Neural cell (in vitro differentiated cells): ENCODE measurements around the gene EIF4B. TPM values are rescaled to one million over a fixed set of nuclear protein-coding genes. Genes with fewer than 3 reads are reported as not detected.

Source experiments
- H2AFZ ChIP-seq: fragments of 200-600, 300-800 bp; sonication (generic), shearing (Covaris generic); 2 replicates; pipeline ENCODE4 v1.6.0; 2014; ENCODE audit warnings: low read depth, mild to moderate bottlenecking, antibody characterized with exemption, low read length, moderate library complexity
- H3F3A ChIP-seq: fragments of 200-600 bp; shearing (Covaris generic); 2 replicates; pipeline ENCODE4 v1.6.1; 2016; ENCODE audit warnings: mild to moderate bottlenecking, moderate library complexity, mixed read lengths, antibody characterized with exemption, low read length; ENCODE audit not compliant: insufficient read depth, poor library complexity, severe bottlenecking
- H3K27ac ChIP-seq: fragments of 200-600, 300-800 bp; sonication (generic), shearing (Covaris generic); 2 replicates; pipeline ENCODE4 v1.5.1; 2014; ENCODE audit warnings: mild to moderate bottlenecking, low read length, moderate library complexity
- H3K27me3 ChIP-seq: fragments of 300-800, 200-600 bp; sonication (generic), shearing (Covaris generic); 2 replicates; pipeline ENCODE4 v1.6.0; 2014; ENCODE audit warnings: mild to moderate bottlenecking, low read depth, low read length, moderate library complexity; ENCODE audit not compliant: insufficient read depth
- H3K36me3 ChIP-seq: fragments of 300-800, 200-600 bp; sonication (generic), shearing (Covaris generic); 2 replicates; pipeline ENCODE4 v1.5.1; 2014; ENCODE audit warnings: mild to moderate bottlenecking, antibody characterized with exemption, low read length, moderate library complexity; ENCODE audit not compliant: insufficient read depth
- H3K4me2 ChIP-seq: fragments of 300-800, 200-600 bp; sonication (generic), shearing (Covaris generic); 2 replicates; pipeline ENCODE4 v1.6.0; 2014; ENCODE audit warnings: mild to moderate bottlenecking, low read length
- H3K4me3 ChIP-seq: fragments of 300-800, 200-600 bp; sonication (generic), shearing (Covaris generic); 2 replicates; pipeline ENCODE4 v1.5.1; 2014; ENCODE audit warnings: mild to moderate bottlenecking, low read length, moderate library complexity
- H3K79me2 ChIP-seq: fragments of 200-600 bp; shearing (Covaris generic); replicated peaks from 2 replicates; pipeline ENCODE4 v1.6.0; 2014; ENCODE audit warnings: mild to moderate bottlenecking, low read length, moderate library complexity; ENCODE audit not compliant: insufficient read depth
- H3K9ac ChIP-seq: fragments of 300-800, 200-600 bp; sonication (generic), shearing (Covaris generic); 2 replicates; pipeline ENCODE4 v1.6.1; 2016; ENCODE audit warnings: mild to moderate bottlenecking, low read length, mixed read lengths
- H3K9me2 ChIP-seq: fragments of 200-600 bp; shearing (Covaris generic); 2 replicates; pipeline ENCODE4 v1.6.1; 2016; ENCODE audit warnings: mild to moderate bottlenecking, low read length, mixed read lengths; ENCODE audit not compliant: insufficient read depth
- H3K9me3 ChIP-seq: fragments of 200-600, 300-800 bp; sonication (generic), shearing (Covaris generic); 2 replicates; pipeline ENCODE4 v1.6.1; 2016; ENCODE audit warnings: mild to moderate bottlenecking, mixed run types, low read length, moderate library complexity, mixed read lengths
- H4K20me1 ChIP-seq: fragments of 200-600 bp; shearing (Covaris generic); 2 replicates; pipeline ENCODE4 v1.6.1; 2016; ENCODE audit warnings: mild to moderate bottlenecking, mixed run types; ENCODE audit not compliant: insufficient read depth
- CTCF ChIP-seq: fragments of 450-650 bp; IDR thresholded peaks from 2 replicates; pipeline ENCODE4 v1.5.1; 2014; ENCODE audit warnings: antibody characterized with exemption, mild to moderate bottlenecking, moderate library complexity; ENCODE audit not compliant: poor library complexity, severe bottlenecking
- EP300 ChIP-seq: fragments of 450-650 bp; conservative IDR thresholded peaks from 2 replicates; pipeline ENCODE4 v1.6.1; 2014; ENCODE audit warnings: antibody characterized with exemption, mild to moderate bottlenecking, moderate library complexity; ENCODE audit not compliant: poor library complexity, severe bottlenecking
- EZH2 ChIP-seq: fragments of 200-600, 300-800 bp; shearing (Covaris generic), sonication (generic); IDR thresholded peaks from 2 replicates; pipeline ENCODE4 v1.6.1; 2014; ENCODE audit warnings: antibody characterized with exemption, low read length, borderline replicate concordance, mild to moderate bottlenecking; ENCODE audit not compliant: insufficient read depth, poor library complexity, severe bottlenecking
- POLR2AphosphoS5 ChIP-seq: IDR thresholded peaks from 2 replicates; pipeline ENCODE4 v1.6.1; 2012
- RAD21 ChIP-seq: fragments of 450-650 bp; conservative IDR thresholded peaks from 2 replicates; pipeline ENCODE4 v1.6.1; 2014; ENCODE audit warnings: antibody characterized with exemption, mild to moderate bottlenecking, moderate library complexity
- TAF1 ChIP-seq: IDR thresholded peaks from 2 replicates; pipeline ENCODE4 v1.6.1; 2012; ENCODE audit warnings: low read depth
- polyA plus RNA-seq: library from polyadenylated mRNA; depleted of rRNA; stranded (reverse); fragments of >200 nt; gene quantifications from 2 replicates; pipeline ENCODE4 v1.2.3, GENCODE V29; 2014
- TF ChIP-seq, protein P1 (sequence below): IDR thresholded peaks from 2 replicates; pipeline ENCODE4 v1.6.1; 2012; ENCODE audit warnings: borderline replicate concordance

EIF4B gene
- polyA plus RNA-seq, 1 donor from 2014 or later: 333 TPM

DNA sequence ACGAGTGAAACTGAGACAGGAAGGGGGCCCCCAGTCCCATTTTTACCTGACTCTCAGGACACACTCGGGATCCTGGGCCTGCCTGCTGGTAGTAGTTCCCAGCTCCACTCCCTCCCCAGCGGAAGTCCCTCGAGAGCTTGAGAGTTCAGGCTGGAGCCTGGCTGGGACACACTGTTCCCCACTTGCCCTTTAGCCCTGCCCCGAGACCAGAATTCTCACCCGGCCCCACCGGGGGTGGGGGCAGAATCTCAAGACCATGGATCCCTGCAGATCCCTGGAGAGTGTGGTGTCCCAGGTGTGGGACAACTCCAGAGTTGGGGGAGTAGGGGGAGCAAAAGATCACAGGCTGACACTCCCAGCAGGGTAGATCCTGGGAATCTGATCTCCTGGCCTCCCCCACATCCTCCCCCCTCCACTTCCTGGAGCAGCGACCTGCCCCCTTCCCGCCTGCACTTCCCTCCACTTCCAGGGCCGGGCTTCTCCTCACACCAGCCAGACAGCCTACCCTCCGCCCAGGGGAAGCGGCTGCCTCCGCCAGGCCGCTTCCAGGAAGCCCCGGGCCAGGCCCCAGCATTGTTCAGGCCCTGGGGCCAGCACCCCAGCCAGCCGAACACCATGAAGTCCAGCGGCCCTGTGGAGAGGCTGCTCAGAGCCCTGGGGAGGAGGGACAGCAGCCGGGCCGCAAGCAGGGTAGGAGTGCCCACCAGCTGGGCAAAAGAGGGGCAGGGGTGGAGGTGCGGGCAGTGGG lies 43.5 kb downstream of the EIF4B start, which contains the start of gene TNS2:
TNS2 (plus strand) TSS at position 495 of the 748 bp plus-strand sequence; CDS start at position 616, 121 bp downstream.
- Histone ChIP-seq H3K9me2 (no peaks in the 10 kb centered on the region), H3K36me3 (no peaks in the 10 kb centered on the region), H4K20me1 (no peaks in the 10 kb centered on the region), H2AFZ (no peak within 1 kb of the TSS), H3K4me2 (no peak within 1 kb of the TSS), H3F3A (no peaks in the 10 kb centered on the region), H3K27ac (no peak within 1 kb of the TSS), H3K9me3 (no peaks in the 10 kb centered on the region), H3K79me2 (no peaks in the 10 kb centered on the region), H3K9ac (no peak within 1 kb of the TSS), H3K4me3 (no peak within 1 kb of the TSS), H3K27me3 (no peaks in the 10 kb centered on the region)
- no peak for TF ChIP-seq EP300
- no peak for TF ChIP-seq POLR2AphosphoS5
- no peak for TF ChIP-seq RAD21
- TF ChIP-seq TAF1: no peak

DNA sequence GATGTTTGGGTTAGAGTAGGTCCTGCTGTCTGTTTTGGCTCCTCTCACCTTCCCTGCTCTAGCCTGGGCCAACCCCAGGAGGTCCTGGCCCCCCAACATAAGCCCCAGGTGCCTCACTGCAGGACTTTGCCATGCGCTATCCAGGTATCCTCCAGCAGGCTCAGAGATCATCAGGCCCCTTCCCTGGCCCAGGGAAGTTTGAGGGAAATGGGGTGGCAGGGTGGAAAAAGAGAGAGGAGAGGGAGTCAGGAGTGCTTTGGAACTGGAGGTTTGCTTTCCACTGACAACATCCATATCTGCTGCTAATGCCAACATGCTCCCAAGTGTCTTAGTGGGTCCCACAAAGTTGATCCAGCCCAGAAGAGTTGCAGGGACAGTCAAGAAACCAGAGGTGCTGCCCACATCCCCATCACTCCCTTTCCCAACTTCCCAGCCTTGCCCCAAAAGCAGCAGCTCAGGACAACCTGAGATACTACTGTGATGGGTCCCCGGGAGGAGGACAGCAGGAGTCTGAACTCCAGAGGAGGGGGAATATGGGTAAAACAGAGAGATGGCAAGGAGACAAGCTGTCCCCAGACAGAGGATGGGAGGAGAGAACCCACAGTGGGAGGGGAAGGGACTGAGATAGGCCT lies 44.3 kb downstream of the EIF4B start:
- H3K36me3 ChIP-seq: no peaks in the 10 kb centered on the region
- H4K20me1 ChIP-seq: no peaks in the 10 kb centered on the region
- H3K9me3 ChIP-seq: no peaks in the 10 kb centered on the region
- H3K9me2 ChIP-seq: no peaks in the 10 kb centered on the region
- no peak overlapping the region for H3K4me3 ChIP-seq
- TF ChIP-seq EZH2 (no peak), CTCF (no peak), POLR2AphosphoS5 (no peak), RAD21 (no peak), TAF1 (no peak)
- TF ChIP-seq, protein P1, sequence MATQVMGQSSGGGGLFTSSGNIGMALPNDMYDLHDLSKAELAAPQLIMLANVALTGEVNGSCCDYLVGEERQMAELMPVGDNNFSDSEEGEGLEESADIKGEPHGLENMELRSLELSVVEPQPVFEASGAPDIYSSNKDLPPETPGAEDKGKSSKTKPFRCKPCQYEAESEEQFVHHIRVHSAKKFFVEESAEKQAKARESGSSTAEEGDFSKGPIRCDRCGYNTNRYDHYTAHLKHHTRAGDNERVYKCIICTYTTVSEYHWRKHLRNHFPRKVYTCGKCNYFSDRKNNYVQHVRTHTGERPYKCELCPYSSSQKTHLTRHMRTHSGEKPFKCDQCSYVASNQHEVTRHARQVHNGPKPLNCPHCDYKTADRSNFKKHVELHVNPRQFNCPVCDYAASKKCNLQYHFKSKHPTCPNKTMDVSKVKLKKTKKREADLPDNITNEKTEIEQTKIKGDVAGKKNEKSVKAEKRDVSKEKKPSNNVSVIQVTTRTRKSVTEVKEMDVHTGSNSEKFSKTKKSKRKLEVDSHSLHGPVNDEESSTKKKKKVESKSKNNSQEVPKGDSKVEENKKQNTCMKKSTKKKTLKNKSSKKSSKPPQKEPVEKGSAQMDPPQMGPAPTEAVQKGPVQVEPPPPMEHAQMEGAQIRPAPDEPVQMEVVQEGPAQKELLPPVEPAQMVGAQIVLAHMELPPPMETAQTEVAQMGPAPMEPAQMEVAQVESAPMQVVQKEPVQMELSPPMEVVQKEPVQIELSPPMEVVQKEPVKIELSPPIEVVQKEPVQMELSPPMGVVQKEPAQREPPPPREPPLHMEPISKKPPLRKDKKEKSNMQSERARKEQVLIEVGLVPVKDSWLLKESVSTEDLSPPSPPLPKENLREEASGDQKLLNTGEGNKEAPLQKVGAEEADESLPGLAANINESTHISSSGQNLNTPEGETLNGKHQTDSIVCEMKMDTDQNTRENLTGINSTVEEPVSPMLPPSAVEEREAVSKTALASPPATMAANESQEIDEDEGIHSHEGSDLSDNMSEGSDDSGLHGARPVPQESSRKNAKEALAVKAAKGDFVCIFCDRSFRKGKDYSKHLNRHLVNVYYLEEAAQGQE: no peak
- no peak overlapping the region for H3K4me2 ChIP-seq
- H3K79me2 ChIP-seq: no peaks in the 10 kb centered on the region
- H3K9ac ChIP-seq: no peak overlapping the region
- no peaks in the 10 kb centered on the region for H3F3A ChIP-seq
- no peak overlapping the region for H2AFZ ChIP-seq
- no peaks in the 10 kb centered on the region for H3K27me3 ChIP-seq
- H3K27ac ChIP-seq: no peak overlapping the region
